GM21423 (cell line): Measurements from ENCODE around the gene ADGRA1.

Source experiments
- ATAC-seq: cut with Tn5 transposase; IDR thresholded peaks from one replicate; pipeline ENCODE4 v1.9.1; 2021; ENCODE audit warnings: mild to moderate bottlenecking, moderate library complexity; ENCODE audit not compliant: unreplicated experiment

ADGRA1 gene

GRCh38 chr10:133094286-133094685 lies 6.6 kb downstream of the ADGRA1 start:
- no peak for ATAC-seq

- no peak for ATAC-seq
These were observed 7.1 kb downstream of the ADGRA1 start for GRCh38 chr10:133094866-133095265.

GRCh38 chr10:133095586-133095985 lies 7.9 kb downstream of the ADGRA1 start:
- no peak for ATAC-seq

GRCh38 chr10:133096616-133097269 lies 9.0 kb downstream of the ADGRA1 start:
- no peak for ATAC-seq

- no peak for ATAC-seq
These were observed 9.7 kb downstream of the ADGRA1 start for GRCh38 chr10:133097418-133097817.

GRCh38 chr10:133097961-133098360 lies 10.2 kb downstream of the ADGRA1 start:
- no peak for ATAC-seq

- no peak for ATAC-seq
These were observed 10.9 kb downstream of the ADGRA1 start for GRCh38 chr10:133098426-133099124.

GRCh38 chr10:133099571-133099970 lies 11.8 kb downstream of the ADGRA1 start:
- ATAC-seq: no peak

GRCh38 chr10:133100186-133100585 lies 12.5 kb downstream of the ADGRA1 start:
- no peak for ATAC-seq

- no peak for ATAC-seq
These were observed 13.1 kb downstream of the ADGRA1 start for GRCh38 chr10:133100706-133101415.

GRCh38 chr10:133101416-133101810 lies 13.7 kb downstream of the ADGRA1 start:
- no peak for ATAC-seq

- ATAC-seq: no peak
These were observed 14.8 kb downstream of the ADGRA1 start for GRCh38 chr10:133102415-133103095.

- ATAC-seq: no peak
These were observed 15.7 kb downstream of the ADGRA1 start for GRCh38 chr10:133103311-133103910.

- no peak for ATAC-seq
These were observed 16.6 kb downstream of the ADGRA1 start for GRCh38 chr10:133104068-133104962.

- ATAC-seq: no peak
These were observed 17.4 kb downstream of the ADGRA1 start for GRCh38 chr10:133104963-133105640.

- ATAC-seq: no peak
These were observed 18.1 kb downstream of the ADGRA1 start for GRCh38 chr10:133105686-133106390.

GRCh38 chr10:133106516-133106915 lies 18.8 kb downstream of the ADGRA1 start:
- ATAC-seq: no peak

GRCh38 chr10:133107442-133107841 lies 19.7 kb downstream of the ADGRA1 start:
- ATAC-seq: no peak

GRCh38 chr10:133109711-133110110 lies 22.0 kb downstream of the ADGRA1 start:
- ATAC-seq: no peak
